Endodermal cell (in vitro differentiated cells): Measurements from ENCODE around the gene GRM5. TPM values are rescaled to one million over a fixed set of nuclear protein-coding genes. Genes with fewer than 3 reads are reported as not detected.

ENCODE experiments used
- DNase-seq: peaks from one replicate; pipeline ENCODE4 v3.0.0-alpha.2; 2017
- H3K27ac ChIP-seq: 2 replicates; pipeline ENCODE4 v1.5.1; 2013; ENCODE audit warnings: mild to moderate bottlenecking, low read depth, low read length, moderate library complexity
- H3K27me3 ChIP-seq: 2 replicates; pipeline ENCODE4 v1.6.1; 2013; ENCODE audit warnings: mild to moderate bottlenecking, low read length, moderate library complexity; ENCODE audit not compliant: insufficient read depth, control insufficient read depth, poor library complexity, severe bottlenecking
- H3K36me3 ChIP-seq: 2 replicates; pipeline ENCODE4 v1.7.0; 2013; ENCODE audit warnings: mild to moderate bottlenecking, low read length, moderate library complexity; ENCODE audit not compliant: control insufficient read depth, insufficient read depth
- H3K4me1 ChIP-seq: one replicate; pipeline ENCODE4 v1.7.0; 2013; ENCODE audit warnings: low read length; ENCODE audit not compliant: control insufficient read depth, insufficient read depth
- H3K4me3 ChIP-seq: 2 replicates; pipeline ENCODE4 v1.5.1; 2013; ENCODE audit warnings: mild to moderate bottlenecking, low read length, moderate library complexity
- H3K9ac ChIP-seq: 2 replicates; pipeline ENCODE4 v1.6.1; 2013; ENCODE audit warnings: mild to moderate bottlenecking, low read length, moderate library complexity; ENCODE audit not compliant: poor library complexity, severe bottlenecking; ENCODE audit errors: extremely low read depth
- H3K9me3 ChIP-seq: 2 replicates; pipeline ENCODE4 v1.6.1; 2013; ENCODE audit warnings: mild to moderate bottlenecking, low read length, moderate library complexity; ENCODE audit not compliant: control insufficient read depth
- H3K27ac Mint-ChIP-seq: 2 replicates; pipeline ENCODE4 v1.8.0; 2020; ENCODE audit warnings: mixed read lengths
- H3K27me3 Mint-ChIP-seq: 2 replicates; pipeline ENCODE4 v1.8.0; 2021; ENCODE audit warnings: mild to moderate bottlenecking, mixed read lengths; ENCODE audit not compliant: insufficient read depth
- H3K36me3 Mint-ChIP-seq: 2 replicates; pipeline ENCODE4 v1.8.0; 2020; ENCODE audit warnings: low read depth, mixed read lengths
- H3K4me1 Mint-ChIP-seq: 2 replicates; pipeline ENCODE4 v1.8.0; 2020; ENCODE audit warnings: mixed read lengths
- H3K4me3 Mint-ChIP-seq: 2 replicates; pipeline ENCODE4 v1.8.0; 2020; ENCODE audit warnings: mild to moderate bottlenecking, moderate library complexity, mixed read lengths
- H3K9me3 Mint-ChIP-seq: 2 replicates; pipeline ENCODE4 v1.8.0; 2020; ENCODE audit warnings: mild to moderate bottlenecking, mixed read lengths
- CTCF ChIP-seq: fragments of 200-600 bp; sonication (generic); conservative IDR thresholded peaks from 2 replicates; pipeline ENCODE4 v1.5.0; 2021; ENCODE audit warnings: antibody characterized with exemption, mild to moderate bottlenecking
- WGBS, 2 experiments: methylation state at CpG; one replicate each; pipeline versions ENCODE4 v1.1.5 to v1.1.7; 2013; ENCODE audit warnings: missing lambda C conversion rate in 2 of 2, mixed read lengths in 1 of 2; ENCODE audit not compliant: insufficient coverage in 1 of 2, insufficient read length in 1 of 2; 5-methylcytosine and 5-hydroxymethylcytosine counted together
- total RNA-seq, 2 donors: library from RNA; stranded (reverse); fragmentation: NEBNext Ultra II Directional in 1 of 2; extraction: Animal tissue kit (Norgen Biotek cat#: 25700) in 1 of 2; gene quantifications; 2 replicates in 1 of 2; 3 replicates in 1 of 2; pipeline ENCODE4 v1.2.1, GENCODE V29; 2021

GRM5 gene
- total RNA-seq, 2 donors from 2014 or later, result 0.07 to 0.09 TPM

GRCh38 chr11:88770475-88771079 lies 295.2 kb downstream of the GRM5 start:
- no peaks in the 10 kb centered on the region for H3K9me3 ChIP-seq
- H3K4me3 Mint-ChIP-seq, result no peak overlapping the region
- peaks cover 11% of the 10 kb centered on the region for H3K9me3 Mint-ChIP-seq
- no peak for TF ChIP-seq CTCF
- H3K4me3 ChIP-seq, result no peak overlapping the region
- no peak overlapping the region for H3K9ac ChIP-seq
- H3K4me1 Mint-ChIP-seq, result peaks cover 8% of the 10 kb centered on the region
- no peaks in the 10 kb centered on the region for H3K4me1 ChIP-seq
- no peaks in the 10 kb centered on the region for H3K36me3 Mint-ChIP-seq
- DNase-seq, result no peak
- H3K36me3 ChIP-seq, result no peaks in the 10 kb centered on the region
- H3K27me3 Mint-ChIP-seq, result no peaks in the 10 kb centered on the region
- H3K27ac ChIP-seq, result no peak overlapping the region
- WGBS, 2 experiments, result 76 to 79% methylated on average over 3 of the region's 3 CpGs
- H3K27ac Mint-ChIP-seq, result no peak overlapping the region
- no peaks in the 10 kb centered on the region for H3K27me3 ChIP-seq

- Histone ChIP-seq H3K9me3 (no peaks in the 10 kb centered on the region), H3K36me3 (no peaks in the 10 kb centered on the region), H3K27ac (no peak overlapping the region), H3K4me3 (no peak overlapping the region), H3K27me3 (no peaks in the 10 kb centered on the region), H3K9ac (no peak overlapping the region), H3K4me1 (peaks cover 12% of the 10 kb centered on the region)
- Mint-ChIP-seq H3K4me3 (no peak overlapping the region), H3K36me3 (no peaks in the 10 kb centered on the region), H3K9me3 (no peaks in the 10 kb centered on the region), H3K4me1 (peaks cover 19% of the 10 kb centered on the region), H3K27ac (no peak overlapping the region), H3K27me3 (peaks cover 6% of the 10 kb centered on the region)
- 93 to 100% methylated on average over 2 to 4 of the region's 4 CpGs for WGBS, 2 experiments
- DNase-seq, result no peak
- TF ChIP-seq CTCF, result no peak
Observed at GRCh38 chr11:88744140-88744539, 321.6 kb downstream of the GRM5 start.

- H3K9me3 Mint-ChIP-seq, result no peaks in the 10 kb centered on the region
- no peak for DNase-seq
- TF ChIP-seq CTCF, result no peak
- Histone ChIP-seq H3K9ac (no peak overlapping the region), H3K4me1 (peaks cover 9% of the 10 kb centered on the region), H3K4me3 (no peak overlapping the region), H3K36me3 (no peaks in the 10 kb centered on the region), H3K9me3 (no peaks in the 10 kb centered on the region), H3K27ac (no peak overlapping the region), H3K27me3 (no peaks in the 10 kb centered on the region)
- H3K27me3 Mint-ChIP-seq, result peaks cover 2% of the 10 kb centered on the region
- H3K27ac Mint-ChIP-seq, result no peak overlapping the region
- no peak overlapping the region for H3K4me3 Mint-ChIP-seq
- peaks cover 6% of the 10 kb centered on the region for H3K4me1 Mint-ChIP-seq
- 91 to 100% methylated on average over 4 to 8 of the region's 8 CpGs for WGBS, 2 experiments
- no peaks in the 10 kb centered on the region for H3K36me3 Mint-ChIP-seq
Observed at GRCh38 chr11:88739524-88739923, 326.3 kb downstream of the GRM5 start.
